GM19193 (cell line): Measurements from ENCODE around the gene SLC12A6.

ENCODE experiments used
- POLR2A ChIP-seq: IDR thresholded peaks from 4 replicates; pipeline ENCODE4 v1.6.1; 2011; ENCODE audit not compliant: insufficient read depth, insufficient read length; ENCODE audit errors: extremely low read depth

Gene SLC12A6

GRCh38 chr15:34336231-34336990 lies 1.2 kb downstream of the SLC12A6 start:
- no peak for TF ChIP-seq POLR2A

DNA sequence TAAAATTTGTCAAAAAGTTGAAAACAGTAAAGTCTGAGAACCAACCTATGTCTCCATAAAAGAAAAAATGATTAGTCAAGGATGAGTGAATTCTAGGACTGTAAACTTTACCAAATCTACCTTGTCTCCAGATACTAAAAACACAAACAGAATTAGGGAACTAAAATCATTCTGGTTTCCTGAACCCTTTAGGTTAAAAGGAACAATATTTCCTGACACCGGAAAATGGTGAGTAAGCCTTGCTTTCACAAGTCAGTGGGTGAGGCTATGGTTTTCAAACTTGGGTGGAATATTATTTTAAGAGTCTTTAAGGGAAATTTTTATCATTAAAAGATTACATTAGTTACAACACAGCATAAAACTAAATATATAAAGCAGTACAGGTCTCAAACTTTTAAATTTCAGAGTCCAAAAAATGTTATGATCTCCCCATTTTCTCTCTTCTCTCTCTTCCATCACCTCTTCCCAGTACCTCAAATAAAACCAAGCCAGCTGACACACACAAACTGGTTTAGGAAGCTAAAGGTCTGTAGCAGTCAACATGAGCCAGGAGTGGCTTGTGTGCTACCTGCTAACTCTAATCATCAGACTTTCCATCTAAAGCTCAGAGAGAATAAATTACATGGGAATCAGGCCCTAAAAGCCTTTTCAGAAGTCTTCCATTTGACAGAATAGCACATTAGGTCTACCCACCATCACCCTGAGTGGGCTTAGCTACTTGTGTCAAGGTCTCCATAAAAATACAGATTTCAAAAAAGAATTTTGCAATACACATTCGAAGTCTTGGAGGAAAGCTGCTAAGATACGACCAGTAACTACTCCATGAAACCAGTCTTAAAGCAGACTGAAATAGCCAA lies 2.2 kb downstream of the SLC12A6 start:
- TF ChIP-seq POLR2A = no peak

DNA sequence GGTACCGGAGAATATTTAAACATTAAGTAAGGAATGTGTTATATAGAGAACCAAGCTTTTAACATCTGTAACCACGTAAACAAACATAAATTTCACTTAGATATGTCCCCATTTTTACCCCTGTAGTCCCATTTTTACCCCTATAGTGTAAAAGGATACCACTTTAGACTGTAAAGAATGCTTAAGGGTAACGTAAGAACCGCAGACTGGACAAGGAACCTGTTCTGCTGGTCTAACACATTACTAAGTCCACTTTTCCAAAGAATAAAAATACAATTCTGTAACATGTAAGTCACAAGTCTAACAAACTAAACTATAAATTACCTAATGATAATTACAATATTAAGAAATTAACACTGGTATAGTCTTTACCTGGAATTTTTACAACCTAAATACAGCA lies 2.9 kb downstream of the SLC12A6 start:
- TF ChIP-seq POLR2A = no peak

- TF ChIP-seq POLR2A = no peak
Measured at GRCh38 chr15:34332553-34333120, 4.9 kb downstream of the SLC12A6 start.

DNA sequence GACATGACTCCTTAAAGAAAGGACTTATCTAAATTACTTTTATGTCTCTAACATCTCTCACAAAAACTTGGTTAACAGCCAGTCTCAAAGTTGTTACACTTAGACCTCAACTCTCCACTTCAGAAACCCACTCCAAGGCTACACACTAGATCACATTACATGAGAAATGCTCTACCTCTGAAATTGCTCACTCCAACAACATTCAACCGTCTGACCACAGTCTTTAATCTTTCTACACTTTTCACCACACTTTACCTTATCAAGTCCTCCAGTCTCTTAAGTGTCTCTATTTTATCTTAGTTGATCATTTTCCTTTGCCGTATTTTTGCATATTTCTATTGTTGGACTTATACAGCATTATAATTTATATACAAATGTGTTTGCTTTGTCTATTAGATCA lies 5.8 kb downstream of the SLC12A6 start:
- TF ChIP-seq POLR2A = no peak

DNA sequence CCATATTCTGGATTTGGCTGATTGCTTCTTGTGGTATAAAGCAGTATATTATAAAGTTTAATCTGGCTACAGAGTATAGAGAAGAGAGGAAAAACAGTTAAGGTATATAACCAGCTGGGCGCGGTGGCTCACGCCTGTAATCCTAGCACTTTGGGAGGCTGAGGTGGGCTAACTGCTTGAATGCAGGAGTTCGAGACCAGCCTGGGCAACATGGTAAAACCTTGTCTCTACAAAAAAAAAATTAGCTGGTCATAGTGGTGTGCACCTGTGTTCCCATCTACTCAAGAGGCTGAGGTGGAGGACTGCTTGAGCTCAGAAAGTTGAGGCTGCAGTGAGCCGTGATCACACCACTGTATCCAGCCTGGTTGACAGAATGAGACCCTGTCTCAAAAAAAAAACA lies 7.3 kb downstream of the SLC12A6 start:
- no peak for TF ChIP-seq POLR2A

GRCh38 chr15:34329006-34329405 lies 8.6 kb downstream of the SLC12A6 start:
- TF ChIP-seq POLR2A = no peak

GRCh38 chr15:34327906-34328305 lies 9.7 kb downstream of the SLC12A6 start:
- TF ChIP-seq POLR2A = no peak

DNA sequence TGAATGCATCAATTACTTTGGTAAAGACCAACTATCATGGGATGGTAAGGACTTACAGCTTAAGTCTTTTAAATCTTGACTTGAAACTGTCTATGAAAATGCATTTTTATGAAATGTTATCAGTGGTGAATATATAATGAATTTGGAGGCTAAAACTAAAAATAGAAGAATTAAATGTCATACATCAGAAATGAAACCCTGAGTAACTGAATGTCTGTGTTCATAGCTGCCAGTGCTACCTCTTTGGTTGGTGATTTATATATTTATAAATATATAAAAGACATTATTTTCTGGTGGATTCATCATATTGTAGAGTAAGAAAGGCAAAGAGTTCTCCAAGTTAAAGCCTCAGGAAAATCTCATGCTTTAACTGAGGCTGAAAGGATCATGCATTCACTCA lies 12.2 kb downstream of the SLC12A6 start:
- TF ChIP-seq POLR2A = no peak

DNA sequence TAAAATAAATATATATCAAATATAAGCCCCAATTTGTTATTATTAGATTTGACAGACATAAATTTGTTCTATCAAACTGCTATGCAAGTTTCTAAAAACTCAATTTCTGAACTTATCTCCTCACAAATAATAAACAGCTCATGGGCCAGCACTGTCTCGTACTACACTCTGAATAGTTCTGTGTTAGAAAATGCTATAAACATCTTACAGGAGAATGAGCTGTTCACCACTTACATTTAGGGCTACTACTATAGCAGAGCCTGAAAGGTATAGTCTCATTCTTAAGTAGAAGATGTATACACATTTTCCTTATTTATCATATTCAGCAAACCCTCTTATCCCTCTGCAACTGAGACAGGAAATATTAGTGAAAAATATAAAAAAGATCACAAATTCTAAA lies 12.6 kb downstream of the SLC12A6 start:
- TF ChIP-seq POLR2A = no peak

DNA sequence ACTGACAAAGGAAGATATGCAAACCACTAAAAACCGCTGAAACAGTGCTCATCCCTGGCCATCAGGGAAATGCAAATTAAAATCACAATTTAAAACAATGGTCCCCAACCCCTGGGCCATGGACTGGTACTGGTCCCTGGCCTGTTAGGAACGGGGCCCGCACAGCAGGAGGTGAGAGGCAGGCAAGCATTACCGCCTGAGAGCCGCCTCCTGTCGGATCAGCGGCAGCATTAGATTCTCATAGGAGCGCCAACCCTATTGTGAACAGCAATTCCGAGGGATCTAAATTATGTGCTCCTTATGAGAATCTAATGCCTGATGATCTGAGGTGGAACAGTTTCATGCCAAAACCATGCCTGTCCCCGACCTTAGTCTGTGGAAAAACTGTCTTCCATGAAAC lies 14.4 kb downstream of the SLC12A6 start:
- no peak for TF ChIP-seq POLR2A

GRCh38 chr15:34318277-34319079 lies 19.1 kb downstream of the SLC12A6 start:
- no peak for TF ChIP-seq POLR2A

DNA sequence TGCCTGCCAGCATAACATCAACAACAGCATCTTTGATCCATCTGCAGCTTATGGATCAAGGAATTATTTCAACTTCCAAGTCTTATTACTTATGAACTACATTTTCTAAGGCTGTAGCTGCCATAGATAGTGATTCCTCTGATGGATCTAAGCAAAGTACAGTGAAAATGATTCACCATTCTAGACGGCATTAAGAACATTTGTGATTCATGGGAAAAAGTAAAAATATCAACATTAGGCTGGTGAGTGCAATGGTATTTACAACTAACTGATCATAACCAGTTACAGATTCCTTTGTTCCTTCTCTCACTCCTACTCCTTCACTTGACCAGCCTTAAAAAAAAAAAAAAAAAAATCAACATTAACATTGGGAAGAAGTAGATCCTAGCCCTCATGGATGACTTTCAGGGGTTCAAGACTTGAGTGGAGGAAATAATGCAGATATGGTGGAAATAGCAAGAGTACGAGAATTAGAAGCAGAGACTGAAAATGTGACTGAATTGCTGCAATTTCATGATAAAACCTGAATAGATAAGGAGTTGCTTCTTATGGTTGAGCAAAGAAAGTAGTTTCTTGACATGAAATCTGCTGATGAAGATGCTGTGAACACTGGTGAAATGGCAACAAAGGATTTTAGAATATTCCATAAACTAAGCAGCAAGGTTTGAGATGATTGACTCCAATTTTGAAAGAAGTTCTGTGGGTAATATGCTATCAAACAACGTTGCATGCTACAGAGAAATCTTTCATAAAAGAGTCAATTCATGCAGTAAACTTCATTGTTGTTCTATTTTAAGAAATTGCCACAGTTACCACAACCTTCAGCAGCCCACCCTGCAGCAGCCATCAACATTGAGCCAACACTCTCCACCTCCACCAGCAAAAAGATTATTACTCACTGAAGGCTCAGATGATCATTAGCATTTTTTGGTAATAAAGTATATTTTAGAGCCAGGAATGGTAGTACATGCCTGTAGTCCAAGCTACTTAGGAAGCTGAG lies 22.8 kb downstream of the SLC12A6 start:
- no peak for TF ChIP-seq POLR2A

- no peak for TF ChIP-seq POLR2A
Measured at GRCh38 chr15:34311563-34311962, 26.0 kb downstream of the SLC12A6 start.

- no peak for TF ChIP-seq POLR2A
Measured at GRCh38 chr15:34304613-34305012, 33.0 kb downstream of the SLC12A6 start.

DNA sequence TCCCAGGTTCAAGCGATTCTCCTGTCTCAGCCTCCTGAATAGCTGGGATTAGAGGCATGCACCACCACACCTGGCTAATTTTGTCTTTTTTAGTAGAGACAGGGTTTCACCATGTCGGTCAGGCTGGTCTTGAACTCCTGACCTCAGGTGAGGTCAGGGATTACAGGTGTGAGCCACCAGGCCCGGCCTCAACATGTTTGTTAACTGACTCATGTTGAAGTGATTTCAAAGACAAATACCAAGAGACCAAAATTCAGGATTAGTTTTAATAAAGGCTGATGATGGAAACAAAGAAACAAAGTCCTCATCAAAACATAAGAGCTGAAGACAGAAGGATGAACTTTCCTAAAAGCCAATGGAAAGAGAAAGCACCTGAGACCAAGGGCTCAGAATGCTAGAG lies 36.5 kb downstream of the SLC12A6 start:
- no peak for TF ChIP-seq POLR2A
